Activated CD8-positive, alpha-beta T cell treated with anti-CD3 and anti-CD28 coated beads for 36 hours (primary cell): Measurements from ENCODE around the gene INSM1. TPM values are rescaled to one million over a fixed set of nuclear protein-coding genes. Genes with fewer than 3 reads are reported as not detected.

Experiments
- ATAC-seq: fragments of 200-7000 bp; cut with Tn5 transposase; one replicate; pipeline ENCODE4 v1.10.0; 2021; ENCODE audit warnings: mild to moderate bottlenecking, moderate library complexity
- CTCF ChIA-PET: fragments of 350-600 bp; sonication (Branson Sonifier 250); formaldehyde crosslinking; loops from one replicate; lab custom pipeline; 2021; ENCODE audit warnings: antibody characterized with exemption; lab: Charles Lee
- POLR2A ChIA-PET: fragments of 350-600 bp; sonication (Branson Sonifier 250); formaldehyde crosslinking; loops from one replicate; lab custom pipeline; 2021; ENCODE audit warnings: antibody characterized with exemption; lab: Charles Lee
- DNase-seq: peaks from one replicate; pipeline ENCODE4 v3.0.0-alpha.2; 2020
- H3K27ac Mint-ChIP-seq: one replicate; pipeline ENCODE4 v1.8.0; 2021; ENCODE audit warnings: mild to moderate bottlenecking, mixed read lengths
- H3K27me3 Mint-ChIP-seq: one replicate; pipeline ENCODE4 v1.8.0; 2021; ENCODE audit warnings: mixed read lengths
- H3K36me3 Mint-ChIP-seq: one replicate; pipeline ENCODE4 v1.8.0; 2021; ENCODE audit warnings: low read depth, mixed read lengths
- H3K4me1 Mint-ChIP-seq: one replicate; pipeline ENCODE4 v1.8.0; 2021; ENCODE audit warnings: low read depth, mixed read lengths
- H3K4me3 Mint-ChIP-seq: one replicate; pipeline ENCODE4 v1.8.0; 2021; ENCODE audit warnings: mild to moderate bottlenecking, moderate library complexity, mixed read lengths
- H3K9me3 Mint-ChIP-seq: one replicate; pipeline ENCODE4 v1.8.0; 2021; ENCODE audit warnings: mixed read lengths
- CTCF ChIP-seq: fragments of 200-600 bp; IDR thresholded peaks from one replicate; pipeline ENCODE4 v1.8.0; 2022; ENCODE audit warnings: antibody characterized with exemption, mild to moderate bottlenecking
- intact Hi-C: fragments of 100-400 bp; cut with micrococcal nuclease; formaldehyde crosslinking; loops from one replicate; pipeline ENCODE4 v1.10.0; 2022
- total RNA-seq, 2 experiments: library from RNA; stranded (reverse); gene quantifications; one replicate each; pipeline ENCODE4 v1.2.3, GENCODE V29; 2021

Gene INSM1
- total RNA-seq, 2 experiments from 2014 or later = 0.76 to 0.99 TPM

- no peak for ATAC-seq
- Mint-ChIP-seq H3K36me3 (no peaks in the 10 kb centered on the region), H3K9me3 (no peaks in the 10 kb centered on the region), H3K4me3 (no peak overlapping the region), H3K4me1 (no peaks in the 10 kb centered on the region), H3K27me3 (no peaks in the 10 kb centered on the region), H3K27ac (no peak overlapping the region)
- POLR2A ChIA-PET = no interaction called here
- DNase-seq = no peak
- CTCF ChIA-PET = no interaction called here
- intact Hi-C loops = no loop called here
- TF ChIP-seq CTCF = no peak
Observed at GRCh38 chr20:20404633-20405032, 36.7 kb downstream of the INSM1 start.

DNA sequence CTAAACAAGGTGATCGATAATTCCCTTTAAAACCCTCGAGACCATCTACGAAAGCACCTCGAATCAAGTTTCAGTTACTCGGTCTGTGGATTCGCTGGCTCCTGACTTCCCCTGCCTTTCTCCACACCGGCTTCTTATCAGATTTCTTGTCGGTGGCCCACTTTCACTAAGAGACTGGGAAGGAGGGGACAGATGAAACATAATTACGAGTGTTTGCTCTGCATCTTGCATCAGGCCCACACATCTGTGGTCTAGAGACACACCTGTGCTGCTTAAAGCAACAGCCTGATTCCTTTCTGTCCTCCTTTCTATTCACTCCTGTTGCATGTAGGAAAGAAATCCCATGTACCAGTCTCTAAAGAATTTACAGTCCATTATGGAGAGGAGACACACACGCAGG lies 37.7 kb downstream of the INSM1 start:
- ATAC-seq (no peak), DNase-seq (no peak)
- no peak for TF ChIP-seq CTCF
- POLR2A ChIA-PET = no interaction called here
- no peak overlapping the region for H3K27ac Mint-ChIP-seq
- no peaks in the 10 kb centered on the region for H3K9me3 Mint-ChIP-seq
- no peaks in the 10 kb centered on the region for H3K27me3 Mint-ChIP-seq
- no peak overlapping the region for H3K4me3 Mint-ChIP-seq
- CTCF ChIA-PET = interaction anchor here (1.6 kb wide), 1 partner anchor 93 kb away, joined by 3 read pairs; no protein-coding TSS in a partner anchor
- H3K36me3 Mint-ChIP-seq = no peaks in the 10 kb centered on the region
- no peaks in the 10 kb centered on the region for H3K4me1 Mint-ChIP-seq
- intact Hi-C loops = no loop called here

- H3K9me3 Mint-ChIP-seq = no peaks in the 10 kb centered on the region
- no peak for DNase-seq
- no peak for TF ChIP-seq CTCF
- intact Hi-C loops = no loop called here
- CTCF ChIA-PET = interaction anchor here (1.6 kb wide), 1 partner anchor 92 kb away, joined by 3 read pairs; no protein-coding TSS in a partner anchor
- POLR2A ChIA-PET = no interaction called here
- H3K36me3 Mint-ChIP-seq = no peaks in the 10 kb centered on the region
- no peak overlapping the region for H3K4me3 Mint-ChIP-seq
- H3K27ac Mint-ChIP-seq = no peak overlapping the region
- ATAC-seq = no peak
- no peaks in the 10 kb centered on the region for H3K4me1 Mint-ChIP-seq
- H3K27me3 Mint-ChIP-seq = no peaks in the 10 kb centered on the region
Observed at GRCh38 chr20:20406306-20406705, 38.4 kb downstream of the INSM1 start.

- DNase-seq = no peak
- H3K4me3 Mint-ChIP-seq = no peak overlapping the region
- H3K4me1 Mint-ChIP-seq = peaks cover 11% of the 10 kb centered on the region
- ChIA-PET CTCF (no interaction called here), POLR2A (no interaction called here)
- no peak for ATAC-seq
- H3K27me3 Mint-ChIP-seq = no peaks in the 10 kb centered on the region
- intact Hi-C loops = no loop called here
- TF ChIP-seq CTCF = no peak
- peaks cover 1% of the 10 kb centered on the region for H3K36me3 Mint-ChIP-seq
- H3K27ac Mint-ChIP-seq = no peak overlapping the region
- no peaks in the 10 kb centered on the region for H3K9me3 Mint-ChIP-seq
Observed at GRCh38 chr20:20407891-20408805, 40.2 kb downstream of the INSM1 start.

GRCh38 chr20:20409331-20409730 lies 41.4 kb downstream of the INSM1 start:
- intact Hi-C loops = no loop called here
- Mint-ChIP-seq H3K4me3 (no peak overlapping the region), H3K4me1 (peaks cover 13% of the 10 kb centered on the region), H3K36me3 (peaks cover 1% of the 10 kb centered on the region), H3K27ac (no peak overlapping the region), H3K27me3 (no peaks in the 10 kb centered on the region), H3K9me3 (no peaks in the 10 kb centered on the region)
- no peak for ATAC-seq
- CTCF ChIA-PET = no interaction called here
- no peak for TF ChIP-seq CTCF
- POLR2A ChIA-PET = interaction anchor here (0.5 kb wide), 1 partner anchor 531 kb away, joined by 3 read pairs; no protein-coding TSS in a partner anchor
- DNase-seq = no peak
